Naive thymus-derived CD8-positive, alpha-beta T cell (primary cell): Measurements from ENCODE around the gene PALD1. TPM values are rescaled to one million over a fixed set of nuclear protein-coding genes. Genes with fewer than 3 reads are reported as not detected.

Source experiments
- ATAC-seq, 2 donors: fragments of 150-1000 bp; cut with Tn5 transposase in 1 of 2; sonication (Bioruptor Pico), chemical (Tn5 transposase) in 1 of 2; 1 replicate in 1 of 2; 2 replicates in 1 of 2; pipeline ENCODE4 v1.10.0; 2021; ENCODE audit warnings: mild to moderate bottlenecking in 2 of 2, moderate library complexity in 2 of 2
- POLR2A ChIA-PET: fragments of 350-600 bp; sonication (Branson Sonifier 250); formaldehyde crosslinking; loops from one replicate; lab custom pipeline; 2021; ENCODE audit warnings: antibody characterized with exemption; lab: Charles Lee
- DNase-seq, 10 donors: peaks; one replicate each; pipeline versions ENCODE4 v3.0.0 to v3.0.0-alpha.2; 2020 to 2022
- H3K27ac Mint-ChIP-seq, 10 donors: one replicate each; pipeline ENCODE4 v1.8.0; 2020 to 2022; ENCODE audit warnings: mild to moderate bottlenecking in 10 of 10, mixed read lengths in 10 of 10, moderate library complexity in 4 of 10, inconsistent platforms in 1 of 10
- H3K27me3 Mint-ChIP-seq, 5 donors: one replicate each; pipeline ENCODE4 v1.8.0; 2021 to 2022; ENCODE audit warnings: mixed read lengths in 5 of 5
- H3K36me3 Mint-ChIP-seq, 3 donors: one replicate each; pipeline ENCODE4 v1.8.0; 2020 to 2022; ENCODE audit warnings: mixed read lengths in 3 of 3, mild to moderate bottlenecking in 2 of 3, inconsistent platforms in 1 of 3
- H3K4me1 Mint-ChIP-seq, 4 donors: one replicate each; pipeline ENCODE4 v1.8.0; 2021 to 2022; ENCODE audit warnings: mixed read lengths in 4 of 4
- H3K4me3 Mint-ChIP-seq, 10 donors: one replicate each; pipeline ENCODE4 v1.8.0; 2020 to 2022; ENCODE audit warnings: mild to moderate bottlenecking in 10 of 10, mixed read lengths in 10 of 10, moderate library complexity in 6 of 10, inconsistent platforms in 1 of 10
- H3K9me3 Mint-ChIP-seq, 9 donors: one replicate each; pipeline ENCODE4 v1.8.0; 2020 to 2022; ENCODE audit warnings: mixed read lengths in 9 of 9, mild to moderate bottlenecking in 3 of 9, inconsistent platforms in 1 of 9, moderate library complexity in 1 of 9
- polyA plus RNA-seq, 3 donors: library from polyadenylated mRNA; unstranded; fragments of 300-500 nt; fragmentation: Illumina TruSeq; gene quantifications; one replicate each; pipeline ENCODE4 v1.2.3, GENCODE V29; 2021
- total RNA-seq, 8 experiments: library from RNA in 2 of 8; stranded (reverse) in 2 of 8; gene quantifications; one replicate each; pipeline ENCODE4 v1.2.3 and lab custom pipeline; 2021 to 2026

PALD1 gene
- total and polyA plus RNA-seq, 5 experiments from 2014 or later = 0.27 TPM; not detected in 4

DNA sequence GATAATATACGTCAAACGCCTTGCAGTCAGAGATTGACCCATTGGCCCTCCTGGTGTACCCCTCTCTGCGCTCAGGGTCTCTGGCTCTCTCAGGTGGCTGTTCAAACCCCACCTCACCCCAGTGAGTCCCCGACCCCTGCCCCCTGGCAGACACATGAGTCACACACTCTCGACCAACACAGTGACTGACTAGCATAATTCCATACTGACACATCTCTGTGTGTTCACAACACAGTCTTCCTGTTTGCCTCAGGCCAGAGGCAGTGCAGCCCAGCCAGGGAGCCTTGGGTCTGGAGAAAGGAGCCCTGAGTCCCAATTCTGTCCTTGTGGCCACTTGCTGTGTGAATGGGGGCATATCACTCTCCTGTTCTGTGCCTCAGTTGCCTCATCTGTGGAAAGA, 40.1 kb downstream of the PALD1 start:
- H3K27me3 Mint-ChIP-seq = no peaks in the 10 kb centered on the region
- POLR2A ChIA-PET = no interaction called here
- H3K4me3 Mint-ChIP-seq = no peak overlapping the region
- no peak for DNase-seq
- peak overlapping the region in 1 of 10 donors; percentile 34 for H3K27ac Mint-ChIP-seq
- peaks cover 0 to 2% (median under 1%) of the 10 kb centered on the region in 4 donors for H3K4me1 Mint-ChIP-seq
- no peaks in the 10 kb centered on the region for H3K9me3 Mint-ChIP-seq
- ATAC-seq = no peak
- H3K36me3 Mint-ChIP-seq = no peaks in the 10 kb centered on the region

DNA sequence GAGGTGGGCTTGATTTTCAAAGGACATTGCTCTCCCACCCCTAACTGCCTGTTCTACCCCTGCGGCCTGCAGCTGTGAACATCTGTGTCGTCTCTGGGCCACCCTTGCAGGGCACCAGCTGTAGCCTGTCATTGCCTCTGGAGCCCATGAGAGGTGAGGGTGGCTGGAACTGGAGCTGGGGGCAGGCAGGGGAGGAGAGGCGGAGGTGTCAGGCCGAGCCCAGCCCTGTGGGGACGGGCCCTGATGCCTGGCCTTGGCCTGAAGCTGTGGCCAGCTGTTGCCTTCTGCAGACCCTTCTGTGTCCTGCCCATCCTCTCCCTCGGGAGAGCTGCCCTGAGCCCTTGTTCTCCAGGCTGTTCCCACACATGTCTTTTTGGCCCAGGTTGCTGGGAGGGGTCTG, 44.5 kb downstream of the PALD1 start:
- ATAC-seq (no peak), DNase-seq (no peak)
- no peaks in the 10 kb centered on the region for H3K36me3 Mint-ChIP-seq
- no peak overlapping the region for H3K27ac Mint-ChIP-seq
- no peaks in the 10 kb centered on the region for H3K9me3 Mint-ChIP-seq
- H3K4me1 Mint-ChIP-seq = peaks cover 0 to 2% (median 0%) of the 10 kb centered on the region in 4 donors
- no peak overlapping the region for H3K4me3 Mint-ChIP-seq
- POLR2A ChIA-PET = no interaction called here
- H3K27me3 Mint-ChIP-seq = no peaks in the 10 kb centered on the region

DNA sequence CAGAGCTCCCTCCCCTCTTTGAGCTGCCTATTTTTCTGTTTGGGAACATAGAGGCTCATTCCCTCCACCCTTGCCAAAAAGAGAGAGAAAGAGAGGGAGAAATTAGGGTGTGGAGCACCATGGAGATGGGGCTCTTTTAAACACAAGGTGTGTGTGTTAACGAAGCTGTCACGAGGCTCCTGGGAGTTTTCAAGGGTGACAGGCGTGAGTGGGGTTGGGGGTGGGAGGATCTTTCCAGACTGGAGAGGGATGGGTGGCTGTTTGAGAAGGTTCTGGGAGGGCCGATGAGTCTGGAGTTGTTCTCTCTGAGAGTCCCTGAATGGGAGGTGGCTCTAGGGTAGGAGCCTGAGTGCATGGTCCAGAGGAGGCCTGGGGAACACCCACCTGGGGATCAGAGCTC, 45.0 kb downstream of the PALD1 start:
- Mint-ChIP-seq H3K27me3 (no peaks in the 10 kb centered on the region), H3K27ac (no peak overlapping the region), H3K4me3 (no peak overlapping the region), H3K4me1 (peaks cover 0 to 2% (median 0%) of the 10 kb centered on the region in 4 donors), H3K36me3 (no peaks in the 10 kb centered on the region), H3K9me3 (no peaks in the 10 kb centered on the region)
- POLR2A ChIA-PET = no interaction called here
- ATAC-seq = no peak
- no peak for DNase-seq

DNA sequence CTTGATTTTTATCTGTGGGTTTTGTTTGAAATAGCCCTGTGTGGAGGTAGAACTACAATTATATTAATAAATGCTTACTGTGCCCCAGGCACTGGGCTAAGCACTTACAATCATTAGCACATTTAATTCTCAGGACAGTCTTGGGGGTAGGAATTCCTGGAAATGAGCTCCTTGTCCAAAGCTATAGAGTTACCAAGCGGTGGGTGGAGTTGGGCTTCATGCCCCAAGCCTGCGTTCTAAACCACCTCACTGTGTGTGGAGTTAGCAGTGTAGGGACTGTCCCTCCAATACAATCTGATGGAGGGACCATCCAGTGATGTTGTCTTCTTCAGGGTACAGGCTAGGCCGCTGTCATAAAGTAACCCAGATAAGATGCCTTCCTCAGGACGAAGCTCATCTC, 49.7 kb downstream of the PALD1 start:
- H3K9me3 Mint-ChIP-seq = no peaks in the 10 kb centered on the region
- POLR2A ChIA-PET = no interaction called here

DNA sequence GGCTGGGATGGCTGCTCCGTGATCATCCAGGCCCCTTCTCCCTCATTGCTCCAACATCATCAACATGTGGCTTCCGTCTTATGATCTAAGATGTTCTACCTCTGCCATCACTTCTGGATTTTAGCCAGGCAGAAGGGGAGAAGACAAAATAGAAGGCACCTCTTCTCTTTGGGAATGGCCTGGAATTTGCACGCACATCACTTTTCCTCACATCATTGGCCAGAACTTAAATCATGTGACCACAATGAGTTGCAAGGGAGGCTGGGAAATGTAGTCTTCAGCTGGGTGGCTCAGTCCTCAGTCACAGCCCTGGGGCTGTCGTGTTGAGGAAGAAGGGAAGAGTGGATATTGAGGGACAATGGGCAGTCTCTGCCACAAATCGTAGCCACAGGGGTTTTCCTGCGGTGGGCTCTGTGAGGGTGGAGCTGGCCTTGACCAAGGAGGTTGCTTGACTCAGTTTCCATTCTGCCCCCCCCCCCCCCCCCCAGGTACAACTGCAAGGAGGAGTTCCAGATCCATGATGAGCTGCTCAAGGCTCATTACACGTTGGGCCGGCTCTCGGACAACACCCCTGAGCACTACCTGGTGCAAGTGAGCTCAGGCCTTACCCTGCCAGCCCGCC, 50.3 kb downstream of the PALD1 start:
- no peaks in the 10 kb centered on the region for H3K27me3 Mint-ChIP-seq

More for the DNA sequence above, 49.7 kb downstream of the PALD1 start:
- no peak overlapping the region for H3K4me3 Mint-ChIP-seq
- no peaks in the 10 kb centered on the region for H3K36me3 Mint-ChIP-seq
- no peak overlapping the region for H3K27ac Mint-ChIP-seq
- H3K27me3 Mint-ChIP-seq = no peaks in the 10 kb centered on the region
- ATAC-seq (no peak), DNase-seq (no peak)
- H3K4me1 Mint-ChIP-seq = peaks cover 0 to 2% (median 0%) of the 10 kb centered on the region in 4 donors

DNA sequence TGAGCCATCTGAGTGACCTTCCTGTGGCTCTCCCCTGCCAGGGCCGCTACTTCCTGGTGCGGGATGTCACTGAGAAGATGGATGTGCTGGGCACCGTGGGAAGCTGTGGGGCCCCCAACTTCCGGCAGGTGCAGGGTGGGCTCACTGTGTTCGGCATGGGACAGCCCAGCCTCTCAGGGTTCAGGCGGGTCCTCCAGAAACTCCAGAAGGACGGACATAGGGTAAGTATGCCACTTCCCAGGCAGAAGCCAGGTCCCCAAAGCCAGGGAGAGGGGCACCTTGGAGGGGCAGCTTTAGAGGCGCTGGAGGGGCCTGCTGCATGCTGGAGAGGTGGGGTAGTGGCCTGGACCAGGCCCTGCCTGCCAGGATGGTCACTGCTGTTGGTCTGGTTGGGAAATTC, 51.3 kb downstream of the PALD1 start:
- Mint-ChIP-seq H3K27ac (no peak overlapping the region), H3K27me3 (no peaks in the 10 kb centered on the region), H3K9me3 (no peaks in the 10 kb centered on the region), H3K4me1 (peaks cover 0 to 2% (median 0%) of the 10 kb centered on the region in 4 donors), H3K36me3 (no peaks in the 10 kb centered on the region), H3K4me3 (no peak overlapping the region)
- ATAC-seq (no peak), DNase-seq (no peak)
- POLR2A ChIA-PET = no interaction called here

More for the DNA sequence above, 50.3 kb downstream of the PALD1 start:
- no peak overlapping the region for H3K27ac Mint-ChIP-seq
- POLR2A ChIA-PET = no interaction called here
- no peak overlapping the region for H3K4me3 Mint-ChIP-seq
- H3K4me1 Mint-ChIP-seq = peaks cover 0 to 2% (median 0%) of the 10 kb centered on the region in 4 donors
- no peak for DNase-seq
- ATAC-seq = no peak
- no peaks in the 10 kb centered on the region for H3K36me3 Mint-ChIP-seq
- H3K9me3 Mint-ChIP-seq = no peaks in the 10 kb centered on the region

DNA sequence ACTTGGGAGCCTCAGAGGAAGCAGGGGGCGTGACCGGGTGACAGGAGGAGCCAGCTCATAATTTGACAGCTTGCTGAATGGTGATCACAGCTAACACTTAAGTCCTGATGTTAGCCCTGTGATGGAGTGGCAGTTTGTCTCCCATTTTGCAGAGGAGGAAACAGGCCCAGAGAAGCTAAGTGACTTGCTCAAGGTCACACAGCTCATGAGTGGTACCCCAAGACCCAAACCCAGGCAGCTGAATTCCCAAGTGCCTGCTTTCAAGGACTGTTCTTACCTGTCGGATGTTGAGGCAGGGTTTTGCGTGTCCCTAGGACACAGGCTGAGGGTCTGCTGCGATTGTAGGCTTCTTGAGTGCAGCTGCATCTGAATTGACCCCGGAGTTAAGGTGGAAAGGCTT, 51.7 kb downstream of the PALD1 start:
- Mint-ChIP-seq H3K9me3 (no peaks in the 10 kb centered on the region), H3K27ac (no peak overlapping the region), H3K36me3 (no peaks in the 10 kb centered on the region), H3K4me1 (peaks cover 0 to 1% (median 0%) of the 10 kb centered on the region in 4 donors), H3K4me3 (no peak overlapping the region), H3K27me3 (no peaks in the 10 kb centered on the region)
- DNase-seq = no peak
- no peak for ATAC-seq
- POLR2A ChIA-PET = no interaction called here

DNA sequence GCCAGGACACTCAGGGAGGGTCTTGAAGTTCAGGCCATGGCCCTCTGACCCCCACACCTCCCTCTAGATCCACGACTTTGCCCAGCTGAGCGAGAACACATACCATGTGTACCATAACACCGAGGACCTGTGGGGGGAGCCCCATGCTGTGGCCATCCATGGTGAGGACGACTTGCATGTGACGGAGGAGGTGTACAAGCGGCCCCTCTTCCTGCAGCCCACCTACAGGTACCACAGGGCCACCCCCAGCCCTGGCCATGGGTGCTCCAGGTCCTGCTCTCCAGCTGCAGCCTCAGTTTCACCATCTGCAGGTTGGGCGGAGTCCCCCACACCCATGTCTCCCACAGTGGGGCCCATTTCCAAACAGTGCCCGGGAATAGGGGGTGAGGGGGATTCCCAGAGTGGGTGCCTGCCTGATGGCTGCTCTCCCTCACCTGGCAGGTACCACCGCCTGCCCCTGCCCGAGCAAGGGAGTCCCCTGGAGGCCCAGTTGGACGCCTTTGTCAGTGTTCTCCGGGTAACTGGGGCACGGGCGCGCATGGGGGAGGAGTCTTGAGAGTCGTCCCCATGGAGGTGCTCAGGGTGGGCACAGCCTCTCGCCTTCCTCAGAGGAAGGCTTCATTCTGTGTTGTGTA, 54.1 kb downstream of the PALD1 start:
- peak overlapping the region in 1 of 10 donors; percentile 51 for H3K27ac Mint-ChIP-seq
- H3K9me3 Mint-ChIP-seq = no peaks in the 10 kb centered on the region
- H3K4me1 Mint-ChIP-seq = no peaks in the 10 kb centered on the region
- ATAC-seq = no peak
- no peaks in the 10 kb centered on the region for H3K27me3 Mint-ChIP-seq
- H3K4me3 Mint-ChIP-seq = no peak overlapping the region
- H3K36me3 Mint-ChIP-seq = no peaks in the 10 kb centered on the region
- DNase-seq = no peak
- POLR2A ChIA-PET = no interaction called here

DNA sequence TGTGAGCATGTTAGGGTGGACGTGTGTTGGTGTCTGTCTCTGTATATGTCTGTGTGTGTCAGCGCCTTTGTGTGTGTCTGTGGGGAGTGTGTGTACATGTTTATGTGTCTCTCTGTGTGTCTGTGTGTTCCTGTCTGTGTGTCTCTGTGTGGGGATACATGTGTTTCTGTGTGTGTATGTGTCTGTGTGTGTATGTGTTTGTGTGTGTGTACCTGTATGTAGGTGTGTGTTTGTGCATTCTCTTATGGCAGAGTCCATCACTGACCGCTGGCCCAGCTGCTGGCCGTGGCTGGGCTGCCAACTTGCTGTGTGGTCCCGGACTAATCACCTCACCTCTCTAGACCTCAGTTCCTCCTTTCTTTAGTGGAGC, 54.6 kb downstream of the PALD1 start:
- Mint-ChIP-seq H3K4me1 (no peaks in the 10 kb centered on the region), H3K36me3 (no peaks in the 10 kb centered on the region), H3K27me3 (no peaks in the 10 kb centered on the region), H3K4me3 (no peak overlapping the region), H3K9me3 (no peaks in the 10 kb centered on the region), H3K27ac (peak overlapping the region in 1 of 10 donors; percentile 15)
- POLR2A ChIA-PET = no interaction called here
- DNase-seq (no peak), ATAC-seq (no peak)

DNA sequence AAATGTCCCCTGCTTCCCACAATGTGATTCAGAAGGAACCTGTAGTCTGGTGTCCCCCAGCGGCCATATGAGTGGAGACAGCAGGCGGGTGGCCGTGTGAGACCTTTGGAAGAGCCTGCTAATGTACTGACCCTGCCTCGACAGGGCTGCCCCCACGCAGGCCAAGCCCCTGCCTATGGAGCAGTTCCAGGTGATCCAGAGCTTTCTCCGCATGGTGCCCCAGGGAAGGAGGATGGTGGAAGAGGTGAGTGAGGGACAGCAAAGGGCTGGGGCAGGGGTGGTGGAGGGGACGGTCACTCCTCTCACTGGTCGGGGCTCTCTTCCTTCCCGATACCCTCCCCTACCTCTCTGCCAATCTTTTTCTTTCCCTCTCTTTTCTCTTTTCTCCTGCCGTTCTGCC, 55.7 kb downstream of the PALD1 start:
- ATAC-seq = no peak
- DNase-seq = no peak
- POLR2A ChIA-PET = no interaction called here
- no peak overlapping the region for H3K4me3 Mint-ChIP-seq
- H3K27me3 Mint-ChIP-seq = no peaks in the 10 kb centered on the region
- no peaks in the 10 kb centered on the region for H3K9me3 Mint-ChIP-seq
- H3K27ac Mint-ChIP-seq = peak overlapping the region in 1 of 10 donors; percentile 15
- no peaks in the 10 kb centered on the region for H3K36me3 Mint-ChIP-seq
- H3K4me1 Mint-ChIP-seq = no peaks in the 10 kb centered on the region

DNA sequence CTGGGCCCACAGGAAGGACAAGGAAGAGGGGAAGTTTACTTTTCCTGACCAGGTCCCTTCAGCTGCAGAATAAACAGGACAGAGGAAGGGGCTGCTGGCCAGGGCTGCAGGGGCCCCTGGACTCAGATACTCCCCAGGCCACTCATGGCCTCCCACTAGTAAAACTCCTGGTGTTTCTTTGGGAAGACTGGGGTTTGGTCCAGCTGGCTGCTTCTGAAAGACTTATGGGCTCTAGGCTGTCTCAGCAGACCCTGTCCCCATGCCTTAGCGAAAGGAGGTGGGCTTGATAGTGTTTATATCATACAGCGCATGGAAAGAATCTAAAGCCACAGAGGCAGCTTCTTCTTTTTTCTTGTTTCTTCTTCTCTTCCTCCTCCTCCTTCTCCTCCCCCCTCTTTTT, 56.4 kb downstream of the PALD1 start:
- no peaks in the 10 kb centered on the region for H3K27me3 Mint-ChIP-seq
- ATAC-seq (no peak), DNase-seq (no peak)
- H3K4me3 Mint-ChIP-seq = no peak overlapping the region
- no peaks in the 10 kb centered on the region for H3K36me3 Mint-ChIP-seq
- H3K9me3 Mint-ChIP-seq = no peaks in the 10 kb centered on the region
- POLR2A ChIA-PET = no interaction called here
- H3K4me1 Mint-ChIP-seq = peaks cover 0 to 1% (median 0%) of the 10 kb centered on the region in 4 donors
- H3K27ac Mint-ChIP-seq = no peak overlapping the region

DNA sequence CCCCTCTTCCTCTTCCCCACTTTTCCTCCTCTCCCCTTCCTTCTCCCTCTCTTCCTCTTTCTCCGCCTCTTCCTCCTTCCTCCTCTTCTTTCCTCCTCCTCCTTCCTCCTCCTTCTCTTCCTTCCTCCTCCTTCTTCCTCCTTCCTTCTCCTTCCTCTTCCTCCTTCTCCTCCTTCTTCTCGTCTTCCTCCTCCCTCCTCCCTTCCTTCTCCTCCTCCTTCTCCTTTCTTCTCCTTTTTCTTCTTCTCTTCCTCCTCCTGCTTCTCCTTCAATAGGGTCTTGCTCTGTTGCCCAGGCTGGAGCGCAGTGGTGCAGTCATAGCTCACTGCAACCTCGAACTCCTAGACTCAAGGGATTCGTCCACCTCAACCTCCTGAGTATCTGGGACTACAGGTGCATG, 56.9 kb downstream of the PALD1 start:
- Mint-ChIP-seq H3K4me1 (peaks cover 0 to 2% (median 0%) of the 10 kb centered on the region in 4 donors), H3K27ac (peak overlapping the region in 1 of 10 donors; percentile 38), H3K36me3 (no peaks in the 10 kb centered on the region), H3K4me3 (no peak overlapping the region), H3K27me3 (no peaks in the 10 kb centered on the region), H3K9me3 (no peaks in the 10 kb centered on the region)
- DNase-seq (no peak), ATAC-seq (no peak)
- POLR2A ChIA-PET = no interaction called here

DNA sequence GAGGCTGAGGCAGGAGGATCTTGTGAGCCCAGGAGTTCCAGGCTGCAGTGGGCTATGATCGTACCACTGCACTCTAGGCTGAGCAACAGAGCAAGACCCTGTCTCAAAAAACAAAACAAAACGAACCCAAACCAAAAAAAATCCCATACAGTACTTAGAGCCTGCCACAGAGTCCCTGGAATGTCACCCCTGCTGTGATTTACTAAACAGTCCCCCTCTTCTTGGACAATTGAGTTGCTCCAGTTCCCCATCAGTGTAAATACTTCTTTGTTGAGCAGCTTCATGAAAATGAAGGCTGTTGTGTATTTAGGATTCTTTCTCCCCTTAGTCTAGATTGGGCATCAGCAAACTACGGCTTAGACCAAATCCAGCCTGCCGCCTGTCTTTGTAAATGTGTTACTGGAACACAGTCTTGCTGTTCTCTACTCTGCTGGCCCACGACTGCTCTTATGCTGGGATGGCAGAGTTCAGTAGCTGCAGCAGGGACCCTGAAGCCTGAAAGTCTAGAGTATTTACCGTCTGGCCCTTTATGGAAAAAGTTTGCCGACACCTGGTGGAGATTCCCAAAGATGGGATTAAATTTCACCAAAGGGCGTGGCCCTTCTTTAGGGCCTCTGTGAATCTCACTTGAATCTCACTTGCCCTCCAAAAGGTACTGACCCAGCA, 57.8 kb downstream of the PALD1 start:
- Mint-ChIP-seq H3K4me1 (peaks cover 0 to 2% (median 0%) of the 10 kb centered on the region in 4 donors), H3K27me3 (no peaks in the 10 kb centered on the region), H3K27ac (peak overlapping the region in 1 of 10 donors; percentile 43), H3K4me3 (no peak overlapping the region), H3K36me3 (no peaks in the 10 kb centered on the region), H3K9me3 (no peaks in the 10 kb centered on the region)
- ATAC-seq (no peak), DNase-seq (no peak)
- POLR2A ChIA-PET = no interaction called here
